Measurements from ENCODE around the gene NR5A1.

Gene NR5A1

GRCh38 chr9:124475868-124476690 is 31.1 kb downstream of the NR5A1 start:
- H3K36me3 ChIP-seq (ENCODE audit: control insufficient read depth, insufficient read depth, low read length): no peaks in the 10 kb centered on the region
- no peaks in the 10 kb centered on the region for H3K9me3 ChIP-seq (ENCODE audit: control insufficient read depth, low read length)
- no peaks in the 10 kb centered on the region for H3K4me1 ChIP-seq (ENCODE audit: control insufficient read depth, insufficient read depth, low read length, poor library complexity, severe bottlenecking)
- DNase-seq: no peak
- H3K27ac ChIP-seq (ENCODE audit: insufficient read depth, low read length, poor library complexity, severe bottlenecking): no peak overlapping the region
- peaks cover 13% of the 10 kb centered on the region for H3K27me3 ChIP-seq (replicated peaks; ENCODE audit: control insufficient read depth, insufficient read depth, low read length, poor library complexity, severe bottlenecking)
- no peak overlapping the region for H3K4me3 ChIP-seq (ENCODE audit: insufficient read depth, low read depth, low read length, poor library complexity, severe bottlenecking)

GRCh38 chr9:124475158-124475867 is 31.9 kb downstream of the NR5A1 start:
- H3K4me3 ChIP-seq (ENCODE audit: insufficient read depth, low read depth, low read length, poor library complexity, severe bottlenecking): no peak overlapping the region
- H3K4me1 ChIP-seq (ENCODE audit: control insufficient read depth, insufficient read depth, low read length, poor library complexity, severe bottlenecking): no peaks in the 10 kb centered on the region
- peaks cover 13% of the 10 kb centered on the region for H3K27me3 ChIP-seq (replicated peaks; ENCODE audit: control insufficient read depth, insufficient read depth, low read length, poor library complexity, severe bottlenecking)
- H3K9me3 ChIP-seq (ENCODE audit: control insufficient read depth, low read length): no peaks in the 10 kb centered on the region
- H3K27ac ChIP-seq (ENCODE audit: insufficient read depth, low read length, poor library complexity, severe bottlenecking): no peak overlapping the region
- no peaks in the 10 kb centered on the region for H3K36me3 ChIP-seq (ENCODE audit: control insufficient read depth, insufficient read depth, low read length)
- no peak for DNase-seq

DNA sequence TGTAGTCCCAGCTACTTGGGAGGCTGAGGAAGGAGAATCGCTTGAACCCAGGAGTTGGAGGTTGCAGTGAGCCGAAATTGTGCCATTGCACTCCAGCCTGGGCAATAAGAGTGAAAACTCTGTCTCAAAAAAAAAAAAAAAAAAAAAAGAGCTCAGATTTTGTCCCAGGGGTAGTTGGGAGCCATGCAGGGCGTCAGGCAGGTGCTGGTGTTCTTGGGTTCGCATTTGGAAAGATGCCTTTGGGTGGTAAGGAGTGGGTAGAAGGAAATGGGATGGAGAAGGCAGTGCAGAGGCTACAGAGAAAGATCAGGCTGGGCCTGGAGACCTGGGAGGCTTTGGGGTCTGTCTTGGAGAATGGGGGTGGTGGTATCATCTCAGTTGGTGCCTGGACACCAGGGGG is 33.0 kb downstream of the NR5A1 start:
- Histone ChIP-seq H3K4me3 (ENCODE audit: insufficient read depth, low read depth, low read length, poor library complexity, severe bottlenecking) (no peak overlapping the region), H3K27ac (ENCODE audit: insufficient read depth, low read length, poor library complexity, severe bottlenecking) (no peak overlapping the region), H3K9me3 (ENCODE audit: control insufficient read depth, low read length) (no peaks in the 10 kb centered on the region), H3K27me3 (replicated peaks; ENCODE audit: control insufficient read depth, insufficient read depth, low read length, poor library complexity, severe bottlenecking) (peaks cover 13% of the 10 kb centered on the region), H3K36me3 (ENCODE audit: control insufficient read depth, insufficient read depth, low read length) (no peaks in the 10 kb centered on the region), H3K4me1 (ENCODE audit: control insufficient read depth, insufficient read depth, low read length, poor library complexity, severe bottlenecking) (no peaks in the 10 kb centered on the region)
- no peak for DNase-seq

GRCh38 chr9:124473310-124473709 is 33.9 kb downstream of the NR5A1 start:
- no peak for DNase-seq
- Histone ChIP-seq H3K9me3 (ENCODE audit: control insufficient read depth, low read length) (no peaks in the 10 kb centered on the region), H3K36me3 (ENCODE audit: control insufficient read depth, insufficient read depth, low read length) (no peaks in the 10 kb centered on the region)

DNA sequence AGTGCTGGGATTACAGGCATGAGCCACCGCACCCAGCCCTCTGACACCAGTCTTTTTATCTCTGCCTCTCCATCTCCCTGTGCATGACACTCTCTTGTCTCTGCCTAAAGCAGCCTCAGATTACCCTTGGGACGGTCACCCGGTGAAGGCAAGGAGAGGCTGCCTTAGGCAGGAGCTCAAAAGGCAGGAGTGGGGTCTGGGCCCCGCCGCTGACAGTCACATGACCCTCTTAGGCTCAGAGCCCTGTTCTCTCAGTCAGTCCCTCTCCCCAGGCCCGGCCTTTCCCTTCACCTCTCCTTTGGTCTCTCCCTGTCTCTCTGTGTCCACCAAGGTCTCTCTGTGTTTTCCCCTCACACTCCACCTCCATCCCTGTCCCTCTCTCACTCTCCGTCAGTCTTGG is 34.4 kb downstream of the NR5A1 start:
- no peak overlapping the region for H3K27ac ChIP-seq (ENCODE audit: insufficient read depth, low read length, poor library complexity, severe bottlenecking)
- H3K27me3 ChIP-seq (replicated peaks; ENCODE audit: control insufficient read depth, insufficient read depth, low read length, poor library complexity, severe bottlenecking): peaks cover 7% of the 10 kb centered on the region
- H3K9me3 ChIP-seq (ENCODE audit: control insufficient read depth, low read length): no peaks in the 10 kb centered on the region
- H3K4me3 ChIP-seq (ENCODE audit: insufficient read depth, low read depth, low read length, poor library complexity, severe bottlenecking): no peak overlapping the region
- H3K36me3 ChIP-seq (ENCODE audit: control insufficient read depth, insufficient read depth, low read length): no peaks in the 10 kb centered on the region
- DNase-seq: no peak
- H3K4me1 ChIP-seq (ENCODE audit: control insufficient read depth, insufficient read depth, low read length, poor library complexity, severe bottlenecking): no peaks in the 10 kb centered on the region

More at GRCh38 chr9:124473310-124473709, 33.9 kb downstream of the NR5A1 start:
- no peak overlapping the region for H3K4me3 ChIP-seq (ENCODE audit: insufficient read depth, low read depth, low read length, poor library complexity, severe bottlenecking)
- no peak overlapping the region for H3K27ac ChIP-seq (ENCODE audit: insufficient read depth, low read length, poor library complexity, severe bottlenecking)
- H3K4me1 ChIP-seq (ENCODE audit: control insufficient read depth, insufficient read depth, low read length, poor library complexity, severe bottlenecking): no peaks in the 10 kb centered on the region
- peaks cover 8% of the 10 kb centered on the region for H3K27me3 ChIP-seq (replicated peaks; ENCODE audit: control insufficient read depth, insufficient read depth, low read length, poor library complexity, severe bottlenecking)

DNA sequence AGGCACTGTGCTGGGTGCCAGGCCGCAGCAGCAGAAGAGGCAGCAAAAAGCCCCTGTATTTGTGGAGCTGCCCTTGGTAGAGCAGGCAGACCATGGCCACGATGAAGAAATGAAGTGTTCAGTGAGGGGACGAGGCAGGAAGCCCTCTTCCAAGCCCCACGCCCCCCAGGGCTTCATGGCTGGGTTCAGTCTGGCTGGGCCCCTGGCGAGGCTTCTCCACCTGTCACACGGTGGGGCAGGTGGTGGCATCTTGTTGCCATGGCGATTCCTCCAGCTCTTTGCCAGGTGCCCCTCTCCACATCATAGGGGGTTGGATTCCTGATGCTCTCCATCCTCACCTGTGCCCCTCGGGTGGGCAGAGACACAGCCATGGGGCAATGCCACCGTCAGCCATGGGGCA is 35.4 kb downstream of the NR5A1 start:
- H3K4me3 ChIP-seq (ENCODE audit: insufficient read depth, low read depth, low read length, poor library complexity, severe bottlenecking): no peak overlapping the region

DNA sequence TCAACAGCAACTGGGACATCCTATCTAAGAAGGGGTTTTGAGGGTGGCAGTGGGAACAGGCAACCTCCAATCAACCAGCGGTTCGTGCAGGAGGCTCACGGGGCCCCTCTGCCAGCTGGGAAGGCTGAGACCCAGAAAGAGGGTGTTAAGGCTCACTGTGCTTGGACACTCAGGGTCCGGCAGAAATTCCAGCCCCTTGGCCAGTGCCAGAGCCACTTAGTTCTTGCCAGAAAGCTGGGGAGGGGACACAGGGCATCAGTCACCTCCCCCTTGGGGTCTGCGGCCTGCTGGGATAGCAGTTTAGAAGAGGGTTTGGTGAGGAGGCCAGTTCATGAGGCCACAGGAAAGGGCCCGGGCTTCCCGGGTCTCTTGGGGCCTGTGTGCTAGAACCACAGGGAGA is 36.5 kb downstream of the NR5A1 start:
- no peaks in the 10 kb centered on the region for H3K4me1 ChIP-seq (ENCODE audit: control insufficient read depth, insufficient read depth, low read length, poor library complexity, severe bottlenecking)
- H3K4me3 ChIP-seq (ENCODE audit: insufficient read depth, low read depth, low read length, poor library complexity, severe bottlenecking): no peak overlapping the region
- no peak overlapping the region for H3K27ac ChIP-seq (ENCODE audit: insufficient read depth, low read length, poor library complexity, severe bottlenecking)
- DNase-seq: no peak
- H3K9me3 ChIP-seq (ENCODE audit: control insufficient read depth, low read length): no peaks in the 10 kb centered on the region
- H3K27me3 ChIP-seq (replicated peaks; ENCODE audit: control insufficient read depth, insufficient read depth, low read length, poor library complexity, severe bottlenecking): no peaks in the 10 kb centered on the region
- H3K36me3 ChIP-seq (ENCODE audit: control insufficient read depth, insufficient read depth, low read length): no peaks in the 10 kb centered on the region

More for the DNA sequence above, 35.4 kb downstream of the NR5A1 start:
- Histone ChIP-seq H3K27ac (ENCODE audit: insufficient read depth, low read length, poor library complexity, severe bottlenecking) (no peak overlapping the region), H3K36me3 (ENCODE audit: control insufficient read depth, insufficient read depth, low read length) (no peaks in the 10 kb centered on the region), H3K27me3 (replicated peaks; ENCODE audit: control insufficient read depth, insufficient read depth, low read length, poor library complexity, severe bottlenecking) (peaks cover 5% of the 10 kb centered on the region), H3K4me1 (ENCODE audit: control insufficient read depth, insufficient read depth, low read length, poor library complexity, severe bottlenecking) (no peaks in the 10 kb centered on the region), H3K9me3 (ENCODE audit: control insufficient read depth, low read length) (no peaks in the 10 kb centered on the region)
- no peak for DNase-seq

- no peaks in the 10 kb centered on the region for H3K36me3 ChIP-seq (ENCODE audit: control insufficient read depth, insufficient read depth, low read length)
- no peaks in the 10 kb centered on the region for H3K27me3 ChIP-seq (replicated peaks; ENCODE audit: control insufficient read depth, insufficient read depth, low read length, poor library complexity, severe bottlenecking)
- H3K27ac ChIP-seq (ENCODE audit: insufficient read depth, low read length, poor library complexity, severe bottlenecking): no peak overlapping the region
- H3K9me3 ChIP-seq (ENCODE audit: control insufficient read depth, low read length): no peaks in the 10 kb centered on the region
- DNase-seq: no peak
- no peak overlapping the region for H3K4me3 ChIP-seq (ENCODE audit: insufficient read depth, low read depth, low read length, poor library complexity, severe bottlenecking)
- no peaks in the 10 kb centered on the region for H3K4me1 ChIP-seq (ENCODE audit: control insufficient read depth, insufficient read depth, low read length, poor library complexity, severe bottlenecking)
Observed at GRCh38 chr9:124470306-124470705, 36.9 kb downstream of the NR5A1 start.

- no peak for DNase-seq
- H3K36me3 ChIP-seq (ENCODE audit: control insufficient read depth, insufficient read depth, low read length): no peaks in the 10 kb centered on the region
- H3K9me3 ChIP-seq (ENCODE audit: control insufficient read depth, low read length): no peaks in the 10 kb centered on the region
- H3K4me1 ChIP-seq (ENCODE audit: control insufficient read depth, insufficient read depth, low read length, poor library complexity, severe bottlenecking): no peaks in the 10 kb centered on the region
- no peak overlapping the region for H3K4me3 ChIP-seq (ENCODE audit: insufficient read depth, low read depth, low read length, poor library complexity, severe bottlenecking)
- no peak overlapping the region for H3K27ac ChIP-seq (ENCODE audit: insufficient read depth, low read length, poor library complexity, severe bottlenecking)
- no peaks in the 10 kb centered on the region for H3K27me3 ChIP-seq (replicated peaks; ENCODE audit: control insufficient read depth, insufficient read depth, low read length, poor library complexity, severe bottlenecking)
Observed at GRCh38 chr9:124469011-124469832, 38.0 kb downstream of the NR5A1 start.

All from effector memory CD4-positive, alpha-beta T cell (primary cell).